Measurements from ENCODE around the gene BID.

BID gene

GRCh38 chr22:17803609-17804270, 29.5 kb upstream of the BID start:
- no peak for DNase-seq (ENCODE audit: low spot score)

- DNase-seq (ENCODE audit: low spot score), result no peak
These were observed 28.6 kb upstream of the BID start for GRCh38 chr22:17802822-17803221.

GRCh38 chr22:17802411-17802810, 28.1 kb upstream of the BID start:
- DNase-seq (ENCODE audit: low spot score), result no peak

- DNase-seq (ENCODE audit: low spot score), result no peak
These were observed 23.7 kb upstream of the BID start for GRCh38 chr22:17797721-17798559.

- no peak for DNase-seq (ENCODE audit: low spot score)
These were observed 22.4 kb upstream of the BID start for GRCh38 chr22:17796695-17797094.

GRCh38 chr22:17795661-17796548, 21.6 kb upstream of the BID start:
- DNase-seq (ENCODE audit: low spot score), result no peak

- DNase-seq (ENCODE audit: low spot score), result no peak
These were observed 20.7 kb upstream of the BID start for GRCh38 chr22:17794726-17795542.

GRCh38 chr22:17792854-17793434, 18.7 kb upstream of the BID start:
- no peak for DNase-seq (ENCODE audit: low spot score)

- DNase-seq (ENCODE audit: low spot score), result no peak
These were observed 18.0 kb upstream of the BID start for GRCh38 chr22:17792299-17792698.

- no peak for DNase-seq (ENCODE audit: low spot score)
These were observed 16.9 kb upstream of the BID start for GRCh38 chr22:17791196-17791595.

GRCh38 chr22:17789379-17790200, 15.3 kb upstream of the BID start:
- DNase-seq (ENCODE audit: low spot score), result no peak

GRCh38 chr22:17788528-17789378, 14.5 kb upstream of the BID start:
- no peak for DNase-seq (ENCODE audit: low spot score)

GRCh38 chr22:17787716-17788330, 13.6 kb upstream of the BID start:
- DNase-seq (ENCODE audit: low spot score), result no peak

- no peak for DNase-seq (ENCODE audit: low spot score)
These were observed 13.0 kb upstream of the BID start for GRCh38 chr22:17787241-17787640.

- DNase-seq (ENCODE audit: low spot score), result no peak
These were observed 12.3 kb upstream of the BID start for GRCh38 chr22:17786435-17787161.

GRCh38 chr22:17785185-17786184, 11.2 kb upstream of the BID start:
- peak; percentile 98 for DNase-seq (ENCODE audit: low spot score)

- no peak for DNase-seq (ENCODE audit: low spot score)
These were observed 10.5 kb upstream of the BID start for GRCh38 chr22:17784776-17785175.
